ENCODE results near the gene C2orf49.

The C2orf49 gene

GRCh38 chr2:105379741-105380186, 42.4 kb downstream of the C2orf49 start:
- H3K36me3 ChIP-seq (ENCODE audit: control insufficient read depth in 1 of 2, insufficient read depth in 2 of 2, low read length in 2 of 2), result peaks cover 21 to 46% of the 10 kb centered on the region in 2 donors
- H3K9me3 ChIP-seq (ENCODE audit: control insufficient read depth in 1 of 2, low read length in 2 of 2), result no peaks in the 10 kb centered on the region
- H3K27me3 ChIP-seq (ENCODE audit: control insufficient read depth in 1 of 2, insufficient read depth in 2 of 2, low read length in 2 of 2), result no peaks in the 10 kb centered on the region
- H3K4me3 ChIP-seq (ENCODE audit: low read depth in 1 of 2, low read length in 2 of 2), result no peak overlapping the region
- H3K4me1 ChIP-seq (ENCODE audit: control insufficient read depth in 1 of 2, insufficient read depth in 2 of 2, low read length in 2 of 2), result peaks cover 11 to 31% of the 10 kb centered on the region in 2 donors
- H3K27ac ChIP-seq (ENCODE audit: low read depth, low read length), result peak overlapping the region; percentile 34
- no peak overlapping the region for H3K9ac ChIP-seq (ENCODE audit: low read depth in 1 of 2, low read length in 2 of 2)

GRCh38 chr2:105380432-105381100, 43.2 kb downstream of the C2orf49 start:
- H3K36me3 ChIP-seq (ENCODE audit: control insufficient read depth in 1 of 2, insufficient read depth in 2 of 2, low read length in 2 of 2), result peaks cover 28 to 48% of the 10 kb centered on the region in 2 donors
- no peak overlapping the region for H3K9ac ChIP-seq (ENCODE audit: low read depth in 1 of 2, low read length in 2 of 2)
- H3K4me3 ChIP-seq (ENCODE audit: low read depth in 1 of 2, low read length in 2 of 2), result no peak overlapping the region
- H3K9me3 ChIP-seq (ENCODE audit: control insufficient read depth in 1 of 2, low read length in 2 of 2), result no peaks in the 10 kb centered on the region
- H3K4me1 ChIP-seq (ENCODE audit: control insufficient read depth in 1 of 2, insufficient read depth in 2 of 2, low read length in 2 of 2), result peaks cover 15 to 35% of the 10 kb centered on the region in 2 donors
- H3K27ac ChIP-seq (ENCODE audit: low read depth, low read length), result peak overlapping the region; percentile 34
- no peaks in the 10 kb centered on the region for H3K27me3 ChIP-seq (ENCODE audit: control insufficient read depth in 1 of 2, insufficient read depth in 2 of 2, low read length in 2 of 2)

GRCh38 chr2:105381101-105381668, 43.8 kb downstream of the C2orf49 start:
- Histone ChIP-seq H3K27ac (ENCODE audit: low read depth, low read length) (no peak overlapping the region), H3K9ac (ENCODE audit: low read depth in 1 of 2, low read length in 2 of 2) (no peak overlapping the region), H3K4me3 (ENCODE audit: low read depth in 1 of 2, low read length in 2 of 2) (no peak overlapping the region), H3K36me3 (ENCODE audit: control insufficient read depth in 1 of 2, insufficient read depth in 2 of 2, low read length in 2 of 2) (peaks cover 23 to 49% of the 10 kb centered on the region in 2 donors), H3K4me1 (ENCODE audit: control insufficient read depth in 1 of 2, insufficient read depth in 2 of 2, low read length in 2 of 2) (peaks cover 15 to 35% of the 10 kb centered on the region in 2 donors), H3K27me3 (ENCODE audit: control insufficient read depth in 1 of 2, insufficient read depth in 2 of 2, low read length in 2 of 2) (no peaks in the 10 kb centered on the region), H3K9me3 (ENCODE audit: control insufficient read depth in 1 of 2, low read length in 2 of 2) (no peaks in the 10 kb centered on the region)

GRCh38 chr2:105382177-105382576, 44.8 kb downstream of the C2orf49 start:
- Histone ChIP-seq H3K9ac (ENCODE audit: low read depth in 1 of 2, low read length in 2 of 2) (no peak overlapping the region), H3K27me3 (ENCODE audit: control insufficient read depth in 1 of 2, insufficient read depth in 2 of 2, low read length in 2 of 2) (no peaks in the 10 kb centered on the region), H3K9me3 (ENCODE audit: control insufficient read depth in 1 of 2, low read length in 2 of 2) (no peaks in the 10 kb centered on the region), H3K36me3 (ENCODE audit: control insufficient read depth in 1 of 2, insufficient read depth in 2 of 2, low read length in 2 of 2) (peaks cover 23 to 45% of the 10 kb centered on the region in 2 donors), H3K27ac (ENCODE audit: low read depth, low read length) (no peak overlapping the region), H3K4me1 (ENCODE audit: control insufficient read depth in 1 of 2, insufficient read depth in 2 of 2, low read length in 2 of 2) (peaks cover 16 to 41% of the 10 kb centered on the region in 2 donors), H3K4me3 (ENCODE audit: low read depth in 1 of 2, low read length in 2 of 2) (no peak overlapping the region)

- H3K4me1 ChIP-seq (ENCODE audit: control insufficient read depth in 1 of 2, insufficient read depth in 2 of 2, low read length in 2 of 2), result peaks cover 19 to 43% of the 10 kb centered on the region in 2 donors
- H3K9me3 ChIP-seq (ENCODE audit: control insufficient read depth in 1 of 2, low read length in 2 of 2), result no peaks in the 10 kb centered on the region
- H3K27ac ChIP-seq (ENCODE audit: low read depth, low read length), result no peak overlapping the region
- no peak overlapping the region for H3K4me3 ChIP-seq (ENCODE audit: low read depth in 1 of 2, low read length in 2 of 2)
- peaks cover 23 to 45% of the 10 kb centered on the region in 2 donors for H3K36me3 ChIP-seq (ENCODE audit: control insufficient read depth in 1 of 2, insufficient read depth in 2 of 2, low read length in 2 of 2)
- no peak overlapping the region for H3K9ac ChIP-seq (ENCODE audit: low read depth in 1 of 2, low read length in 2 of 2)
- no peaks in the 10 kb centered on the region for H3K27me3 ChIP-seq (ENCODE audit: control insufficient read depth in 1 of 2, insufficient read depth in 2 of 2, low read length in 2 of 2)
Observed at GRCh38 chr2:105383432-105384166, 46.3 kb downstream of the C2orf49 start.

- no peak overlapping the region for H3K4me3 ChIP-seq (ENCODE audit: low read depth in 1 of 2, low read length in 2 of 2)
- no peaks in the 10 kb centered on the region for H3K9me3 ChIP-seq (ENCODE audit: control insufficient read depth in 1 of 2, low read length in 2 of 2)
- peaks cover 23 to 45% of the 10 kb centered on the region in 2 donors for H3K36me3 ChIP-seq (ENCODE audit: control insufficient read depth in 1 of 2, insufficient read depth in 2 of 2, low read length in 2 of 2)
- no peak overlapping the region for H3K9ac ChIP-seq (ENCODE audit: low read depth in 1 of 2, low read length in 2 of 2)
- H3K27ac ChIP-seq (ENCODE audit: low read depth, low read length), result no peak overlapping the region
- H3K27me3 ChIP-seq (ENCODE audit: control insufficient read depth in 1 of 2, insufficient read depth in 2 of 2, low read length in 2 of 2), result no peaks in the 10 kb centered on the region
- H3K4me1 ChIP-seq (ENCODE audit: control insufficient read depth in 1 of 2, insufficient read depth in 2 of 2, low read length in 2 of 2), result peaks cover 19 to 43% of the 10 kb centered on the region in 2 donors
Observed at GRCh38 chr2:105384216-105384615, 46.9 kb downstream of the C2orf49 start.

- H3K9me3 ChIP-seq (ENCODE audit: control insufficient read depth in 1 of 2, low read length in 2 of 2), result no peaks in the 10 kb centered on the region
- no peak overlapping the region for H3K9ac ChIP-seq (ENCODE audit: low read depth in 1 of 2, low read length in 2 of 2)
- H3K27ac ChIP-seq (ENCODE audit: low read depth, low read length), result no peak overlapping the region
- H3K4me3 ChIP-seq (ENCODE audit: low read depth in 1 of 2, low read length in 2 of 2), result no peak overlapping the region
- H3K36me3 ChIP-seq (ENCODE audit: control insufficient read depth in 1 of 2, insufficient read depth in 2 of 2, low read length in 2 of 2), result peaks cover 23 to 45% of the 10 kb centered on the region in 2 donors
- no peaks in the 10 kb centered on the region for H3K27me3 ChIP-seq (ENCODE audit: control insufficient read depth in 1 of 2, insufficient read depth in 2 of 2, low read length in 2 of 2)
- H3K4me1 ChIP-seq (ENCODE audit: control insufficient read depth in 1 of 2, insufficient read depth in 2 of 2, low read length in 2 of 2), result peaks cover 16 to 38% of the 10 kb centered on the region in 2 donors
Observed at GRCh38 chr2:105384861-105385260, 47.5 kb downstream of the C2orf49 start.

GRCh38 chr2:105385731-105386540, 48.6 kb downstream of the C2orf49 start:
- Histone ChIP-seq H3K4me1 (ENCODE audit: control insufficient read depth in 1 of 2, insufficient read depth in 2 of 2, low read length in 2 of 2) (peaks cover 11 to 28% of the 10 kb centered on the region in 2 donors), H3K27ac (ENCODE audit: low read depth, low read length) (peak overlapping the region; percentile 47), H3K9ac (ENCODE audit: low read depth in 1 of 2, low read length in 2 of 2) (no peak overlapping the region)

GRCh38 chr2:105387225-105387624, 49.9 kb downstream of the C2orf49 start:
- H3K36me3 ChIP-seq (ENCODE audit: control insufficient read depth in 1 of 2, insufficient read depth in 2 of 2, low read length in 2 of 2), result peaks cover 26 to 35% of the 10 kb centered on the region in 2 donors
- peaks cover 16 to 34% of the 10 kb centered on the region in 2 donors for H3K4me1 ChIP-seq (ENCODE audit: control insufficient read depth in 1 of 2, insufficient read depth in 2 of 2, low read length in 2 of 2)
- H3K4me3 ChIP-seq (ENCODE audit: low read depth in 1 of 2, low read length in 2 of 2), result no peak overlapping the region
- no peak overlapping the region for H3K9ac ChIP-seq (ENCODE audit: low read depth in 1 of 2, low read length in 2 of 2)
- H3K9me3 ChIP-seq (ENCODE audit: control insufficient read depth in 1 of 2, low read length in 2 of 2), result no peaks in the 10 kb centered on the region
- no peak overlapping the region for H3K27ac ChIP-seq (ENCODE audit: low read depth, low read length)
- H3K27me3 ChIP-seq (ENCODE audit: control insufficient read depth in 1 of 2, insufficient read depth in 2 of 2, low read length in 2 of 2), result no peaks in the 10 kb centered on the region

More at GRCh38 chr2:105385731-105386540, 48.6 kb downstream of the C2orf49 start:
- Histone ChIP-seq H3K4me3 (ENCODE audit: low read depth in 1 of 2, low read length in 2 of 2) (no peak overlapping the region), H3K27me3 (ENCODE audit: control insufficient read depth in 1 of 2, insufficient read depth in 2 of 2, low read length in 2 of 2) (no peaks in the 10 kb centered on the region), H3K9me3 (ENCODE audit: control insufficient read depth in 1 of 2, low read length in 2 of 2) (no peaks in the 10 kb centered on the region), H3K36me3 (ENCODE audit: control insufficient read depth in 1 of 2, insufficient read depth in 2 of 2, low read length in 2 of 2) (peaks cover 23 to 42% of the 10 kb centered on the region in 2 donors)
